GM12874 (cell line): ENCODE results near the gene TRERF1.

Source experiments
- CTCF ChIP-seq: IDR thresholded peaks from 2 replicates; pipeline ENCODE4 v1.5.1; 2011; ENCODE audit warnings: low read depth, mild to moderate bottlenecking, control low read depth, low read length, moderate library complexity; ENCODE audit not compliant: insufficient read depth

Gene TRERF1

GRCh38 chr6:42179261-42179944 is 272.3 kb downstream of the TRERF1 start:
- TF ChIP-seq CTCF: no peak

GRCh38 chr6:42177514-42178364 is 274.0 kb downstream of the TRERF1 start:
- TF ChIP-seq CTCF: no peak

- TF ChIP-seq CTCF: no peak
Measured at GRCh38 chr6:42176981-42177380, 274.7 kb downstream of the TRERF1 start.

GRCh38 chr6:42175860-42176259 is 275.9 kb downstream of the TRERF1 start:
- TF ChIP-seq CTCF: no peak
